Mesendoderm (in vitro differentiated cells): ENCODE results near the gene BBS1.

Experiments used
- DNase-seq: peaks from one replicate; pipeline ENCODE4 v3.0.0; 2013
- H2AK5ac ChIP-seq: 2 replicates; pipeline ENCODE4 v1.6.1; 2013; ENCODE audit warnings: low read length, inconsistent platforms
- H2BK120ac ChIP-seq: 2 replicates; pipeline ENCODE4 v1.6.1; 2013; ENCODE audit warnings: low read depth, mild to moderate bottlenecking, low read length, moderate library complexity, mixed read lengths
- H2BK15ac ChIP-seq: replicated peaks from 2 replicates; pipeline ENCODE4 v1.6.1; 2013; ENCODE audit warnings: low read depth, mild to moderate bottlenecking, moderate library complexity
- H2BK5ac ChIP-seq: 2 replicates; pipeline ENCODE4 v1.6.1; 2013; ENCODE audit warnings: low read length, inconsistent platforms
- H3K18ac ChIP-seq: 2 replicates; pipeline ENCODE4 v1.6.1; 2013; ENCODE audit warnings: mild to moderate bottlenecking, low read length, mixed read lengths
- H3K23ac ChIP-seq: one replicate; pipeline ENCODE4 v1.6.1; 2013; ENCODE audit warnings: low read length
- H3K27ac ChIP-seq: 2 replicates; pipeline ENCODE4 v1.5.1; 2013; ENCODE audit warnings: low read depth, mild to moderate bottlenecking, inconsistent platforms, low read length, moderate library complexity
- H3K27me3 ChIP-seq: 2 replicates; pipeline ENCODE4 v1.6.1; 2013; ENCODE audit warnings: low read length, control low read depth, mild to moderate bottlenecking, inconsistent platforms; ENCODE audit not compliant: insufficient read depth, poor library complexity
- H3K36me3 ChIP-seq: 2 replicates; pipeline ENCODE4 v1.6.1; 2013; ENCODE audit warnings: low read length, inconsistent platforms; ENCODE audit not compliant: control insufficient read depth, insufficient read depth
- H3K4ac ChIP-seq: one replicate; pipeline ENCODE4 v1.6.1; 2013; ENCODE audit warnings: low read depth, mild to moderate bottlenecking, low read length, moderate library complexity
- H3K4me1 ChIP-seq: 2 replicates; pipeline ENCODE4 v1.6.1; 2013; ENCODE audit warnings: low read depth, low read length, inconsistent platforms; ENCODE audit not compliant: control insufficient read depth
- H3K4me2 ChIP-seq: 2 replicates; pipeline ENCODE4 v1.6.1; 2013; ENCODE audit warnings: low read length
- H3K4me3 ChIP-seq: 2 replicates; pipeline ENCODE4 v1.5.1; 2013; ENCODE audit warnings: mild to moderate bottlenecking, low read length
- H3K56ac ChIP-seq: one replicate; pipeline ENCODE4 v1.6.1; 2013; ENCODE audit warnings: low read length
- H3K79me1 ChIP-seq: 2 replicates; pipeline ENCODE4 v1.6.1; 2013; ENCODE audit warnings: low read length, inconsistent platforms
- H3K79me2 ChIP-seq: 2 replicates; pipeline ENCODE4 v1.6.1; 2013; ENCODE audit warnings: mild to moderate bottlenecking, low read length; ENCODE audit not compliant: control insufficient read depth, insufficient read depth
- H3K9ac ChIP-seq: 2 replicates; pipeline ENCODE4 v1.6.1; 2013; ENCODE audit warnings: low read length, inconsistent platforms
- H4K5ac ChIP-seq: one replicate; pipeline ENCODE4 v1.6.1; 2013; ENCODE audit warnings: low read length
- H4K8ac ChIP-seq: one replicate; pipeline ENCODE4 v1.6.1; 2013; ENCODE audit warnings: low read depth, mild to moderate bottlenecking, control low read depth, low read length, moderate library complexity
- WGBS: extraction: QIAGEN DNeasy Blood & Tissue Kit; methylation state at CpG from one replicate; pipeline ENCODE4 v1.1.7; 2013; ENCODE audit warnings: low lambda C conversion rate, missing lambda C conversion rate; ENCODE audit not compliant: insufficient coverage; ENCODE audit errors: extremely low coverage; 5-methylcytosine and 5-hydroxymethylcytosine counted together

The BBS1 gene

DNA sequence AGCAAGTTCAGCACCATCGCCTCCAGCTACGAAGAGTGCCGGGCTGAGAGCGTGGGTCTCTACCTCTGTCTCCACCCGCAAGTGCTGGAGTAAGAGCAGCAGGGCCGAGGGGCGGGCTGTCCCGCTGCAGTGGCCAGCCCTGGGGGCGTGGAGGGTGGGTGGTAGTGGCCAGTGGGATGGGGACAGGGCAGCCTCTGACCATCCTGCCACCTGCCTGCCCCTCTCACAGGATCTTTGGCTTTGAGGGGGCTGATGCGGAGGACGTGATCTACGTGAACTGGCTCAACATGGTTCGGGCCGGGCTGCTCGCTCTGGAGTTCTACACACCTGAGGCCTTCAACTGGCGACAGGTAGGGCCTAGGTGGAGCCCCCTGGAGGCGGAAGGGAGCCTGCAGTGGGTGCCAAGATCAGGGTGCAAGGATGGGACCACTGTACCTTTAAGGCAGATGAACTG lies 15.0 kb upstream of the BBS1 start:
- H3K27me3 ChIP-seq = no peaks in the 10 kb centered on the region
- no peak overlapping the region for H3K27ac ChIP-seq
- WGBS = no CpG with 5 or more reads among the region's 17 CpGs
- H3K4me1 ChIP-seq = no peaks in the 10 kb centered on the region
- no peak overlapping the region for H2BK120ac ChIP-seq
- H3K4me2 ChIP-seq = no peak overlapping the region
- no peak overlapping the region for H3K4me3 ChIP-seq
- H2AK5ac ChIP-seq = no peak overlapping the region
- H4K8ac ChIP-seq = no peak overlapping the region
- H3K79me1 ChIP-seq = no peaks in the 10 kb centered on the region
- no peak overlapping the region for H3K23ac ChIP-seq
- no peak overlapping the region for H3K9ac ChIP-seq
- no peak overlapping the region for H3K56ac ChIP-seq
- H3K79me2 ChIP-seq = no peaks in the 10 kb centered on the region
- H2BK5ac ChIP-seq = no peak overlapping the region
- no peak overlapping the region for H4K5ac ChIP-seq
- H3K4ac ChIP-seq = no peak overlapping the region
- H3K36me3 ChIP-seq = peaks cover 6% of the 10 kb centered on the region
- DNase-seq = no peak
- no peak overlapping the region for H2BK15ac ChIP-seq
- H3K18ac ChIP-seq = no peak overlapping the region

DNA sequence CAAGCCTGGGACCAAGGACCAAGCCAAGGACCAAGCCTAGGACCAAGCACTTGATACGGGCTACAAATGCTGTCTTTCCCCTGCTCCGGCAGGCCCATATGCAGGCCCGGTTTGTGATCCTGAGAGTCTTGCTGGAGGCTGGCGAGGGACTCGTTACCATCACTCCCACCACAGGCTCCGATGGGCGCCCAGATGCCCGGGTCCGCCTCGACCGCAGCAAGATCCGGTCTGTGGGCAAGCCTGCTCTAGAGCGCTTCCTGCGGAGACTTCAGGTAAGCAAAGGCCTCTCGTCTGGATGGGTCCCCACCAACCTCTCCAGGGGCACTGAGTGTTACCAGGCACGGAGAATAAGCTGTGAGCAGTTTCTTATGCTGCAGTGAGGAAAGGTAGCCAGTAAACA lies 13.2 kb upstream of the BBS1 start:
- H3K79me2 ChIP-seq = no peaks in the 10 kb centered on the region
- peaks cover 6% of the 10 kb centered on the region for H3K36me3 ChIP-seq
- no peaks in the 10 kb centered on the region for H3K4me1 ChIP-seq
- no peak overlapping the region for H3K23ac ChIP-seq
- H3K9ac ChIP-seq = no peak overlapping the region
- H3K18ac ChIP-seq = no peak overlapping the region
- no peak overlapping the region for H2BK15ac ChIP-seq
- H4K8ac ChIP-seq = no peak overlapping the region
- H2BK5ac ChIP-seq = no peak overlapping the region
- H2AK5ac ChIP-seq = no peak overlapping the region
- no peak overlapping the region for H4K5ac ChIP-seq
- H2BK120ac ChIP-seq = no peak overlapping the region
- H3K79me1 ChIP-seq = no peaks in the 10 kb centered on the region
- no peak overlapping the region for H3K56ac ChIP-seq
- WGBS = no CpG with 5 or more reads among the region's 16 CpGs
- DNase-seq = no peak
- no peaks in the 10 kb centered on the region for H3K27me3 ChIP-seq
- no peak overlapping the region for H3K4ac ChIP-seq
- no peak overlapping the region for H3K27ac ChIP-seq
- H3K4me2 ChIP-seq = no peak overlapping the region
- H3K4me3 ChIP-seq = no peak overlapping the region

DNA sequence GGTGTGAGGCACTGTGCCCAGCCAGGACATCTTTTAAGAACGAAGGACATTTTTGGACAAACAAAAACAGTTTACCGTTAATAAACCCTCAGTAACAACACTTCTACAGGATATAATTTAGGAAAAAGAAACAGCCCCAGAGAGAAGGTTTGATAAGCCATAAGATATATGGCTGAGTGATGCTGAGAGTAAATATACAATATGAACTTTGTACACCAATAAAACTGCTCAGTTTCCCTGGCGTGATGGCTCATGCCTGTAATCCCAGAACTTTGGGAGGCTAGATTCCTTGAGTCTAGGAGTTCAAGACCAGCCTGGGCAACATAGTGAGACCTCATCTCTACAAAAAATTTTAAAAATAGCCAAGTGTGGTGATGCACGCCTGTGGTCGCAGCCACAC lies 11.9 kb upstream of the BBS1 start:
- no peak overlapping the region for H3K4me2 ChIP-seq
- H3K4me1 ChIP-seq = no peaks in the 10 kb centered on the region
- no peak overlapping the region for H2BK5ac ChIP-seq

DNA sequence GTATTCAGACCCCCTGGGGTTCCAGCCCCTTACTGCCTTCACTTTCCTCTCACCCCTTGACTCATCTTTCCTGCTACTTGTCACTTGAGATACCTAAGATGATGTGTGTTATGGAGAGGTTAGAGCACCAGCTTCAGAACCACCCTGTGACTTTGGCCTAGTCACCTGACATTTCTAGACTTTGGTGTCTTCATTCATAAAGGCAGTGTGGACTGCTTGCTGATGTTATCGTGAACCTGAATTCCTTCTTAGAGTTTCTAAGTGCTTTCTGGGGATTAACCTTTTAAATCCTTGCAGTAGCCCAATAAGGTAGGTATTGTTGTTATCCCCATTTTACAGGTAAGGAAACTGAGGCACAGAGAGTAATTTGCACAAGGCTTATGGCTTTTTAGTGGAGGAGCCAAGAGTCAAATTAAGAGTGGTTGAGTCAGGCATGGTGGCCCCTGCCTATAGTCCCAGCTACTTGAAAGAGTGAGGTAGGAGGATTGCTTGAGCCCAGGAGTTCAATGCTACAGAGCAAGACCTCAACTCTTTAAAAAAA lies 5.1 kb upstream of the BBS1 start:
- H3K27me3 ChIP-seq = no peaks in the 10 kb centered on the region
- no peak overlapping the region for H4K5ac ChIP-seq
- no peak overlapping the region for H3K9ac ChIP-seq
- H3K18ac ChIP-seq = no peak overlapping the region
- H3K56ac ChIP-seq = no peak overlapping the region
- H3K27ac ChIP-seq = no peak overlapping the region
- no peak overlapping the region for H3K23ac ChIP-seq
- H3K4me1 ChIP-seq = no peaks in the 10 kb centered on the region
- H3K4me3 ChIP-seq = no peak overlapping the region
- H2BK15ac ChIP-seq = no peak overlapping the region
- DNase-seq = peak; percentile 39
- no peak overlapping the region for H2BK120ac ChIP-seq
- no peak overlapping the region for H2BK5ac ChIP-seq
- no peak overlapping the region for H2AK5ac ChIP-seq
- H3K4me2 ChIP-seq = no peak overlapping the region
- no peak overlapping the region for H3K4ac ChIP-seq
- no peaks in the 10 kb centered on the region for H3K79me1 ChIP-seq
- no peaks in the 10 kb centered on the region for H3K79me2 ChIP-seq
- H4K8ac ChIP-seq = no peak overlapping the region
- peaks cover 1% of the 10 kb centered on the region for H3K36me3 ChIP-seq
- WGBS = no CpG with 5 or more reads among the region's 1 CpG

More for the DNA sequence above, 11.9 kb upstream of the BBS1 start:
- no peak overlapping the region for H3K56ac ChIP-seq
- H2BK15ac ChIP-seq = no peak overlapping the region
- no peak overlapping the region for H2AK5ac ChIP-seq
- no peak overlapping the region for H3K23ac ChIP-seq
- WGBS = no CpG with 5 or more reads among the region's 5 CpGs
- no peak overlapping the region for H3K27ac ChIP-seq
- no peaks in the 10 kb centered on the region for H3K79me2 ChIP-seq
- H3K79me1 ChIP-seq = no peaks in the 10 kb centered on the region
- H2BK120ac ChIP-seq = no peak overlapping the region
- no peak for DNase-seq
- H3K27me3 ChIP-seq = no peaks in the 10 kb centered on the region
- H4K5ac ChIP-seq = no peak overlapping the region
- H3K36me3 ChIP-seq = peaks cover 4% of the 10 kb centered on the region
- no peak overlapping the region for H3K18ac ChIP-seq
- H3K9ac ChIP-seq = no peak overlapping the region
- no peak overlapping the region for H3K4ac ChIP-seq
- no peak overlapping the region for H3K4me3 ChIP-seq
- H4K8ac ChIP-seq = no peak overlapping the region

DNA sequence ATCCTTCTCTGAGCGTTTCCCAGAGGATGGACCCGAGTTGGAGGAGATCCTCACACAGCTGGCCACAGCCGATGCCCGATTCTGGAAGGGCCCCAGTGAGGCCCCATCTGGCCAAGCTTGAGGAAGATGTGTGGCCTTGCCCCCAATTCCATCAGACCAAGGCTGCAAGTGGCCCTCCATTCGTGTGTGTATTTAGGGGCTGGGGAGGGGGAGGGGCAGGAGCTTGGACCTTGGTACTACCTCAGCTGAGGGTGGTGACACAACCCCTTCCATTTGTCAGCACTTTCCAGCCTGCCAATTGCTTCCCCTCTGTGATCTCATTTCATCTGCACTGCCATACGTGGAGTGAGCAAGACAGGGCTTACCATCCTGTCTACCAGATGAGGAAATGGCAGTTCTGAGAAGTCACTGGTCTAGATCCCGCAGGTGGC lies 1.3 kb upstream of the BBS1 start:
- H2AK5ac ChIP-seq = no peak overlapping the region
- no peaks in the 10 kb centered on the region for H3K27me3 ChIP-seq
- no peaks in the 10 kb centered on the region for H3K4me1 ChIP-seq
- peaks cover 6% of the 10 kb centered on the region for H3K79me1 ChIP-seq
- no peak overlapping the region for H3K9ac ChIP-seq
- peaks cover 1% of the 10 kb centered on the region for H3K36me3 ChIP-seq
- no peak overlapping the region for H2BK5ac ChIP-seq
- no peak overlapping the region for H3K4me2 ChIP-seq
- H3K23ac ChIP-seq = no peak overlapping the region
- WGBS = no CpG with 5 or more reads among the region's 7 CpGs
- H3K4ac ChIP-seq = no peak overlapping the region
- H3K4me3 ChIP-seq = no peak overlapping the region
- no peak overlapping the region for H4K5ac ChIP-seq
- DNase-seq = no peak
- no peak overlapping the region for H2BK120ac ChIP-seq
- peaks cover 3% of the 10 kb centered on the region for H3K79me2 ChIP-seq
- H3K27ac ChIP-seq = no peak overlapping the region
- no peak overlapping the region for H3K18ac ChIP-seq
- no peak overlapping the region for H2BK15ac ChIP-seq
- no peak overlapping the region for H4K8ac ChIP-seq
- H3K56ac ChIP-seq = no peak overlapping the region

DNA sequence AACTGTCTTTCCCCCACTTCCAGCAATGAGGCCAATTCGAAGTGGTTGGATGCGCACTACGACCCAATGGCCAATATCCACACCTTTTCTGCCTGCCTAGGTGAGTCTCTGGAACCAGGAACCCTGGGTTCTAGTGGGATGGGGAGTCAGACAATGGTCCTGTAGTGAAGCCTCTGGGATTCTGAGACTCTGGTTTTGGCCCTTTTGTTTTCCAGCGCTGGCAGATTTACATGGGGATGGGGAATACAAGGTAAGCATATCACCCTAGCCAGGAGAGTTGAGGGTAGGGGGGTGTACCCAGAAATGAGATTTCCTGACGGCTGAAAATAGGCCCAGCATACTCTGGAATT lies 530 bp downstream of the BBS1 start:
- no peaks in the 10 kb centered on the region for H3K27me3 ChIP-seq
- H3K18ac ChIP-seq = no peak overlapping the region
- peaks cover 3% of the 10 kb centered on the region for H3K36me3 ChIP-seq
- peak overlapping the region; percentile 56 for H4K5ac ChIP-seq
- no peak overlapping the region for H2BK120ac ChIP-seq
- no peak overlapping the region for H3K23ac ChIP-seq
- peaks cover 6% of the 10 kb centered on the region for H3K79me1 ChIP-seq
- H4K8ac ChIP-seq = peak overlapping the region; percentile 58
- DNase-seq = no peak
- H3K4ac ChIP-seq = no peak overlapping the region
- no peak overlapping the region for H2BK15ac ChIP-seq
- WGBS = no CpG with 5 or more reads among the region's 5 CpGs
- H2BK5ac ChIP-seq = no peak overlapping the region
- peak overlapping the region; percentile 24 for H2AK5ac ChIP-seq
- peaks cover 3% of the 10 kb centered on the region for H3K79me2 ChIP-seq
- peak overlapping the region; percentile 92 for H3K56ac ChIP-seq
- H3K27ac ChIP-seq = no peak overlapping the region
- H3K4me2 ChIP-seq = peak overlapping the region; percentile 100
- peak overlapping the region; percentile 99 for H3K4me3 ChIP-seq
- H3K4me1 ChIP-seq = no peaks in the 10 kb centered on the region
- H3K9ac ChIP-seq = peak overlapping the region; percentile 89
